GM23338 (cell line): ENCODE measurements around the gene KAT2A. TPM values are rescaled to one million over a fixed set of nuclear protein-coding genes. Genes with fewer than 3 reads are reported as not detected.

Experiments
- CTCF ChIP-seq, 2 experiments: fragments of 200-600 bp in 1 of 2; sonication (generic) in 1 of 2; conservative IDR thresholded peaks; 2 replicates each; pipeline versions ENCODE4 v1.5.1 to v1.6.1; 2016 to 2017; ENCODE audit warnings: antibody characterized with exemption in 2 of 2, low read depth in 2 of 2, mild to moderate bottlenecking in 2 of 2, moderate library complexity in 1 of 2
- ETS1 ChIP-seq: IDR thresholded peaks from 2 replicates; pipeline ENCODE4 v1.6.1; 2016; ENCODE audit warnings: antibody characterized with exemption
- JUNB ChIP-seq: IDR thresholded peaks from one replicate; pipeline ENCODE4 v1.6.1; 2016; ENCODE audit warnings: antibody characterized with exemption; ENCODE audit not compliant: unreplicated experiment
- POLR2AphosphoS5 ChIP-seq: IDR thresholded peaks from 2 replicates; pipeline ENCODE4 v1.6.1; 2016; ENCODE audit warnings: antibody characterized with exemption, low read depth
- REST ChIP-seq: IDR thresholded peaks from one replicate; pipeline ENCODE4 v1.6.1; 2018; ENCODE audit warnings: antibody characterized with exemption; ENCODE audit not compliant: unreplicated experiment
- ZNF114 ChIP-seq: fragments of 250-450 bp; sonication (Bioruptor Pico); IDR thresholded peaks from 2 replicates; pipeline ENCODE4 v1.5.0; 2020; ENCODE audit warnings: mild to moderate bottlenecking, moderate library complexity
- ZNF462 ChIP-seq: fragments of 250-450 bp; sonication (Bioruptor Pico); IDR thresholded peaks from 2 replicates; pipeline ENCODE4 v1.5.0; 2020; ENCODE audit warnings: mild to moderate bottlenecking, moderate library complexity
- polyA plus RNA-seq: library from polyadenylated mRNA; unstranded; fragments of >200 nt; fragmentation: Nextera tagmentation; extraction: Ambion mirVana; gene quantifications from 2 replicates; pipeline ENCODE4 v1.2.1, GENCODE V29; 2016
- total RNA-seq: library from RNA; depleted of rRNA; stranded (reverse); fragments of >200 nt; shearing (Covaris generic); gene quantifications from 2 replicates; pipeline ENCODE4 v1.2.3, GENCODE V29; 2014

Gene KAT2A
- total and polyA plus RNA-seq, 2 experiments from 2014 or later = 13.9 to 25.2 TPM

- TF ChIP-seq ZNF462 (CRISPR knock-in tag) (no peak), ZNF114 (no peak), CTCF (conservative IDR thresholded peaks at IDR 0.05; ENCODE audit: low read depth in 2 of 2) (no peak), REST (no peak), ETS1 (no peak), POLR2AphosphoS5 (no peak), JUNB (no peak)
These were observed 14.0 kb upstream of the KAT2A start (continued) for GRCh38 chr17:42135151-42135550.
